ENCODE data around the gene ZFP82.

ZFP82 gene

GRCh38 chr19:36371886-36372285, 46.6 kb downstream of the ZFP82 start:
- FAIRE-seq, result no peak

- no peak for FAIRE-seq
Measured at GRCh38 chr19:36363845-36364244, 54.6 kb downstream of the ZFP82 start.

Measured in A204.1 (cell line).